ENCODE measurements around the gene THAP12. TPM values are rescaled to one million over a fixed set of nuclear protein-coding genes. Genes with fewer than 3 reads are reported as not detected.

The THAP12 gene
- total RNA-seq, 4 donors from 2014 or later = 42.7 to 78.6 (median 45.5) TPM

DNA sequence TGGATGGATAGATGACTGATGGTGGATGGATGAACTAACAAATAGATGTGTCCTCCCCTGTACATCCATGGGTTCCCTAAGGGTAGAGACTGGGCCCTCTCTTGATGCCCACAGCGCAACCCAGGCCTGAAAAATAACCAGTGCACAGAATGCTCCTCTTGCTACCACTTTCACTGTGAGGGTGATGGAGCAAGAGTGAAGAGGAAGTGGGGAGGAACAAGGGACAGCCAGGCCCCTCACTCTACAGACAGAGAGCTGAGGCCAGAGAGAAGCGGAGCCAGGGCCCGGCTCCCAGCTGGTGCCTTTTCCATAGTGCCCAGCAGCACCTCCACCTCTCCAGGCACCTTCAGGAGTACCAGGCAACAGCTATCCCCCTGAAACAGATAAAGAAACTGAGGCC lies 67.7 kb downstream of the THAP12 start:
- TF ChIP-seq, protein P1, sequence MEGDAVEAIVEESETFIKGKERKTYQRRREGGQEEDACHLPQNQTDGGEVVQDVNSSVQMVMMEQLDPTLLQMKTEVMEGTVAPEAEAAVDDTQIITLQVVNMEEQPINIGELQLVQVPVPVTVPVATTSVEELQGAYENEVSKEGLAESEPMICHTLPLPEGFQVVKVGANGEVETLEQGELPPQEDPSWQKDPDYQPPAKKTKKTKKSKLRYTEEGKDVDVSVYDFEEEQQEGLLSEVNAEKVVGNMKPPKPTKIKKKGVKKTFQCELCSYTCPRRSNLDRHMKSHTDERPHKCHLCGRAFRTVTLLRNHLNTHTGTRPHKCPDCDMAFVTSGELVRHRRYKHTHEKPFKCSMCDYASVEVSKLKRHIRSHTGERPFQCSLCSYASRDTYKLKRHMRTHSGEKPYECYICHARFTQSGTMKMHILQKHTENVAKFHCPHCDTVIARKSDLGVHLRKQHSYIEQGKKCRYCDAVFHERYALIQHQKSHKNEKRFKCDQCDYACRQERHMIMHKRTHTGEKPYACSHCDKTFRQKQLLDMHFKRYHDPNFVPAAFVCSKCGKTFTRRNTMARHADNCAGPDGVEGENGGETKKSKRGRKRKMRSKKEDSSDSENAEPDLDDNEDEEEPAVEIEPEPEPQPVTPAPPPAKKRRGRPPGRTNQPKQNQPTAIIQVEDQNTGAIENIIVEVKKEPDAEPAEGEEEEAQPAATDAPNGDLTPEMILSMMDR (IDR thresholded peaks at IDR 0.05; ENCODE audit: low read depth) = no peak

DNA sequence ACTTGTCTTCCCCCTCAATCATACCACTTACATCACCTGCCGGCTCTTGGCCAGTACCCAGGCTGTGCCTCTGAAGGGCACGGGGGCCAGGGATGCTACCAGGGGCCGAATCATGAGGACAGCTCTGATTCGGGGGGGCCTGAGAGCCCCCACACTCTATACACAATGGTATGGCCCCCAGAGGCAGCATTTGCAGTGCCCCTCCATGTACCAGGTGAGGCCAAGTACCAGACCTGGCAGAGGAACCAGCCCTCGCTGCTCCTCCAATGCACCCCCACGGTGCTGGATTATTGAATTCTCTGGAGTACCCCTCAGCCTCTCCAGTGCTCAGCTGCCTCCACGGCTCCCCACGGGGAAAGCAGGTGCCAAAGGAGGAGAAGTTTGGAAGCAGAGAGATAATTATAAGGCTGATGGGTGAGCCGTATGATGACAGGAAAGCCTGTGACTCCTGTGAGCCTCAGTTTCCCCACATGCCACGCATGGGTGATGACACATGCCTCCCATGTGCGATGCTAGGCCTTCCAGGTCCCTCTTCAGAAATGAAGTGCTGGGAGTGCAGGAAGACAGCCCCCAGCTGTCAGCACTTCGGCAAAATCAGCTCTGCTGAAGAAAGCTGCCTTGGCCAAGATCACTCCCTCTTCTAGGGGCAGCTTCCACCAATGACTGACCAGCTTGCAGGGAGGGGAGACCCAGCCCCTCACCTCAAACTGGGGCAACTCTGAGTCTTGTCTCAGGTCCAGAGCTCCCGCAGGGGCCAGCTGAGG lies 69.9 kb downstream of the THAP12 start:
- TF ChIP-seq, protein P1 (IDR thresholded peaks at IDR 0.05; ENCODE audit: low read depth) = no peak

DNA sequence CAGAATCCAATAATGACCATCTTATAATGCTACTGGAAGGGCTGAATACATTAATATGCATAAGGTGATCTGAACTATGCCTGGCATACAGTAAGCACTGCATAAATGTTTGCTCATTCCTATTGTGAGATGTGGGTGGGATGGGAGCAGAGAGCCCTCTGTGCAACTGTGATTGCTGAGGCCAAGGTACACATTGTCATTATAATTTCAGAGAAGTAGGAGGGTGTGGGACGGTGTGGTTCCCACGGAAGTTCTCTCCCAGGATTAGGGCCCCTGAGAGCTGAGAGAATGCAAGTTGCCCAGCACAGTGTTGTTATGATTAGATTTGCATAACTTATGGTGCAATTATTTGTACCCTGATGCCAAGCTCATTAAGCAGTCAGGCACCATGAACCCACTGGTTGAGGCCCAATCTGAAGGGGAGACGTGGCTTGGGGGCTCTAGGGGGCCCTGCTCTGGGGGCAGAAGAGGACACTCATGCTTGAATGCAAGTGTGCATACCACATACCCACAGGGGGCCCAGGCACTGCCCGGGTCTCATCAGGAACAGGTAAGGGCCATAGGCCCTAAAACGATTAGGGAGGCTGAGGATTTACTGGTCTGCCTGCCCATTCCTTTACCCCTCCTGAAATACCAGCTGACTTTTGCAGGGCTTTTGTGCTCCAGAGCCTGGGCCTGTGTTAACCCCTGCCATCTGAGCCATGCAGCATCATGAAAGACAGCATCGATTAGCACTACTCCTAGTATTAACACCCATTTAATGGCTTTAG lies 72.8 kb downstream of the THAP12 start:
- TF ChIP-seq, protein P1 (IDR thresholded peaks at IDR 0.05; ENCODE audit: low read depth) = no peak

DNA sequence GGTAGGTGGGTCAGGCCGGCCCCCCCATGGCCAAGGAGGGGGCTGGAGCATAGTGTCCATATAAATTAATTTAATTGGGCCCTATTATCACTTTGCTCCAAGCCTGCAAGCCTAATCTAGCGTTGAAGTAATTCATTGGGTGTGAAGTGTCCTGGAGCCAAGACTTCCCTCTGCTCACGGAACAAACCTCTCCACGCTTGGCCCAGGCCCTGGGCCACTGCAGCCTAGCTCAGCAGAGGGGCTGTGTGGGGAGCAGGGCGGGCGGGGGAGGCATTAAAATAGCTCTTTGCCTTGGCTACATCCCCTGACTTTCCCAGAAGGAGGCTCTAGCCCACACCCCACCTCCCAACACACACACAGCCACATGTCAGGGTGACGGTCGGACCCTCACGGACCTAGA lies 73.5 kb downstream of the THAP12 start:
- TF ChIP-seq, protein P1 (IDR thresholded peaks at IDR 0.05; ENCODE audit: low read depth) = no peak

DNA sequence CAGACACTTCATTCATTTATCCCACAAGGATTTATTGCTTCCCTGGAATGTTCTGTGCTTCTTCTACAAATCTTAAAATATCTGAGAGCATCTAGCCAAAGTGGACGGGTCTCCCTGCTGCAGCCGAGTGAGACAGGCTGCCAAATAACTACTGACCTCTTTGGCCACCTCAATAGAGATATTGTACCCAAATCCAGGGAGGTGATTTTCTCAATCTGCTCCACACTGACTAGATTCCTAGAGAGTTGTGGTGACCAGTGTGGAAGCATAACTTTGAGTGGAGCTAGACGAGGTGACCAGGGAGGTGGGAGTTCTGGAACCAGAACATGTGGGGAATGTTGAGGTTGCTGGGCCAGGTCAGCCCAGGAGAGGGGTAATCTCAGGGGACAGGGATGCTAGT lies 77.5 kb downstream of the THAP12 start:
- TF ChIP-seq, protein P1 (IDR thresholded peaks at IDR 0.05; ENCODE audit: low read depth) = no peak

DNA sequence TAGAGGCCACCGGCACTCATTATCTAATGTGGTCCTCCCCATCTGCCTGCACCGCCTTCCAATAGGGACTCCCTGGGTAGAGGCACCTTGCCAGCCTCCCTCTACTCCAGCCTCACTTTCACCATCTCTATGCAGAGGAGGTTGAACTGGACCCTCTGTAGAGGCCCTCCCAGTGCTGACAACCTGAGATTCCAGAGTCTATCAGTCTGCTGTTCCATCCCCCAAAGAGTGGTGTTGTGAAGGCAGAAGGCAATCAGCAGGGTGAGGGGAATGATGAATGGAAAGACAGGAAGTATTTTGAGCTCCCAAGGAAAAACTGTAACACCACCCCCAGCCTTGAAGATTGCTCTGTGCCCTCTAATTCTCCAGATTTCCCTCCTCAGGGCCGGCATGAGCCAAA lies 77.9 kb downstream of the THAP12 start:
- TF ChIP-seq, protein P1 (IDR thresholded peaks at IDR 0.05; ENCODE audit: low read depth) = no peak

Small RNA genes within 50 kb of the gene (small RNA-seq; reads per million reads assigned to genes)
- gene RF00019 = 0.49 reads per million

Other genes starting within 250 kb of the THAP12 start
- 10 to 100 TPM; 27.7 to 56.2 (median 34.0) TPM for gene WNT11, start 174.6 kb downstream of the THAP12 start, total RNA-seq
- gene GVQW3, start 191 bp upstream of the THAP12 start, total RNA-seq = 1 to 10 TPM in 2 of 4 donors, under 1 TPM in 2; 0.49 to 1.7 (median 1.2) TPM
- gene EMSY, start 63.9 kb upstream of the THAP12 start, total RNA-seq = 10 to 100 TPM; 29.9 to 36.7 (median 35.3) TPM